Activated CD8-positive, alpha-beta memory T cell treated with anti-CD3 and anti-CD28 coated beads, Interleukin-2, amount 50 U/mL, for 24 hours (primary cell): ENCODE data around the gene TAF11L5.
"Not testable (repeated sequence)": the region's sequence is repeated elsewhere in the genome, so short reads cannot be mapped to it uniquely, and the experiment has no call there.

Experiments used
- DNase-seq: peaks from one replicate; pipeline ENCODE4 v3.0.0-alpha.2; 2020; ENCODE audit errors: extremely low read depth

TAF11L5 gene

DNA sequence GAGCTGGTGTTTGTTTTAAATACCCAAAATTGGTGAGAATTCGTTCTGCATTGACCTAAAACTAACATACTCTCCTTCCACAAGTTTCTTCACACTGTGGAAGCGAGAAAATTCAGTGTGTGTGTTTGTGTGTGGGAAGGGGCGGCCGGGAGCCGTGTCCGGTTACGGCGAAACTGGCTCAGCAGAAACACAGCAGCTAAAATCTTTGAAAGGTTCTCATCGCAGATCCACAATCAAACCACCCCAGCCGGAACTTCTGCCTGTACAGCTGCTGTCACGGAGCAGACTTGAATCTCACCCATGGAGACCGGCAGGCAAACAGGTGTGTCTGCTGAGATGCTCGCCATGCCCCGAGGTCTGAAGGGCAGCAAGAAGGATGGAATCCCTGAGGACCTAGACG lies at the start of gene TAF11L5:
TSS of gene TAF11L5 (plus strand) at position 301 of the 400 bp plus-strand sequence.
- DNase-seq: not testable (repeated sequence)

DNA sequence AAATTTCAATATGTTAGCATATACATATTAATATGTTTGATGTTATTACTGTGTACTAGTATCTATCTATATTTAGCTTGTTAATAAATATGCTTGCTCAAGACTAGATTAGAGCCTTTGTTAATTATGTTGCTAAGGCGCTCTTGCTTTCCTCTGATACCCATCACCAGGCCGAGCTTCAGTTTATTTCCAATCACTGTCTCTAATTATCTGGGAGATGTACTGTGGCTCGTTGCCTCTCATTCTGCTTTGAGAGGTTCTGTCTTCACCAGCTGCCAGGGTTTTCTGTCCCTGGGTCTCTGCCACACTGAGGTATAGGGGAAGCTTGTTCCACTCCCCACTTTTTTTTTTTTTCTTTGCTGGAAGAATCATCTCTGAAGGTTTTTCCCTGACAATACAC lies 48.0 kb upstream of the TAF11L5 start:
- no peak for DNase-seq

DNA sequence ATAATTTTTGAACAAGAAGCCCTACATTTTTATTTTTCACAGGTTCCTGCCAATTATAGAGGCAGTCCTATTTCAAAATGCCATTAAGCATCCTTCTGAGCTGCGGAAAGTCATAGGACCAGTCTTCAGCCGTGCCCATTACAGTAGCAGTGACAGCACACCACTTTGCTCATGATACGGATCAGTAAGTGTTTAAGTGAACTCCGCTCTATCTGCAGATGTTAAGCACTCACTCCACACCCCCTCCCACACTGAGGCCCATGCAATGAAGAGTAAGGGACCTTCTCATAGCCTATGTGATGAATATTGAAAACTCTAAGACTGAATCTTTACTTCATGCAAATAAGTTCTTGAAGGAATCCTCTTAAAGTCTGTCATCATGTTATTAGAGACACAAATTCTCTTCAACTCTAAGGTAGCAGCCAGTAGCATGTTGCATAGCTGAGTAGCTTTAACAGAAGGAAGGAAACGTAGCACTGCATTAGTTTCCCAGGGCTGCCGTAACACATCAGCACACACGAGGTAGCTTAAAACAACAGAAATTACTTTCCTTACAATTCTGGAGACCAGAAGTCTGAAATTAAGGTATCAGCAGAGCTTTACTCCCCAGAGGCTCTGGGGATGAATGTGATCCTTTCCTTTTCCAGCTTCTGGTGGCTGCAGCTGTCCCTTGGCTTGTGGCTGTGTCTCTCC lies 47.3 kb upstream of the TAF11L5 start:
- DNase-seq: no peak

DNA sequence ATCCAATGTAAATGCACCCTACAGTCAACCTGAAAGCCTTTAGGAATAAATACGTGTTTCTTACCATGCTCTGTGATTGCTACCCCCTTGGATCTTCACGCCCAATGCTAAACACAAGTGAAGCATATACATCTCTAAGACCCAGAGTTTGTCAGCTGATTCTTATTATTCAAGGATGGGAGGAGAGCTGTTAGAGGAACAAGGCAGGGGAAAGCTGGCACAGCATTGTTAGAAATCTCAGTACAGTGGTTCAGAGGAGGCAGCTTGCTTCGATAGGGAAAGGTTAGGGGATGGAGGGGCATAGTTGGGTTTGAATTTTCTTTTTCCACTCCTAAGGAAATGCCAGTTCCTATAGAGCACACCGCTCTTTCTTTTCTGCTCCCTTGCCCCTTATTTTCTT lies 43.7 kb upstream of the TAF11L5 start:
- DNase-seq: no peak

DNA sequence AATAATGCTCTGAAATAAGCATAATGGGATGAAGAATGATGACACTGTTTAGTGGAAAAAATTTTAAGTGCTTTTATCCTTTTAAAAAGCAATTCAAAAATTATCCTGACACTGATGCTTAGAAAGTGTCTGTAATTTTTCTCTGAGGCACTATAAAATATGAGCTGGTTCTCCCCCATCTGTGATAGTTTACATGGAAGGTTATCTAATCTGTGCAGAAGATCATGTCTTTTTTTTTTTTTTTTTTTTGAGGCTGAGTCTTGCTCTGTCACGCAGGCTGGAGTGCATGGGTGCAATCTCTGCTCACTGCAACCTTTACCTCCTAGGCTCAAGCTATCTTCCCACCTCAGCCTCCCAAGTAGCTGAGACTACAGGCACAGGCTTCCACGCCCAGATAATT lies 42.2 kb upstream of the TAF11L5 start:
- no peak for DNase-seq

DNA sequence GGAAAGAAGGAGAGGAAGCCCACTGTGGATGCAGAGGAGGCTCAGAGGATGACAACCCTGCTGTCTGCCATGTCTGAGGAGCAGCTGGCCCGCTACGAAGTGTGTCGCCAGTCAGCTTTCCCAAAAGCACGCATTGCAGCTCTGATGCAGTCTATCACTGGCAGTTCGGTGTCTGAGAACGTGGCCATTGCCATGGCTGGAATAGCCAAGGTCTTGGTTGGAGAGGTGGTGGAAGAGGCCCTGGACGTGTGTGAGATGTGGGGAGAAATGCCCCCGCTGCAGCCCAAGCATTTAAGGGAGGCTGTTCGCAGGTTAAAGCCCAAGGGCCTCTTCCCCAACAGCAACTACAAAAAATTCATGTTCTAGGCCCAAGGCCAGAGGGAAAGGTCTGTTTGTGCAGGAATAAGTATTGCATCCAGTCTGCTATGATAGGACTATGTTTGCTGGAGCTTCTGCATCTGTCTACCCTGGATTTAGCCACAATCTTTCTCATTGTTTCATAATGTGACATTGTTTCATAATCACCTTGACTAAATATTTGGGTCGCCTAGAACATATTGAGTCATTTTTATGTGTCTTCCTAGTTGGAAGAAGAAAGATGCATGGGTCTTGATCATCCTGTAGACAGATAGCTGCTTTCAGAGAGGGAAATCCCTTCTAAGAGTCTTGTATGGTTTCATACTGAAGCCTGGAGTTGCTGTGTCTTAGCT lies 38.4 kb upstream of the TAF11L5 start:
- DNase-seq: not testable (repeated sequence)

DNA sequence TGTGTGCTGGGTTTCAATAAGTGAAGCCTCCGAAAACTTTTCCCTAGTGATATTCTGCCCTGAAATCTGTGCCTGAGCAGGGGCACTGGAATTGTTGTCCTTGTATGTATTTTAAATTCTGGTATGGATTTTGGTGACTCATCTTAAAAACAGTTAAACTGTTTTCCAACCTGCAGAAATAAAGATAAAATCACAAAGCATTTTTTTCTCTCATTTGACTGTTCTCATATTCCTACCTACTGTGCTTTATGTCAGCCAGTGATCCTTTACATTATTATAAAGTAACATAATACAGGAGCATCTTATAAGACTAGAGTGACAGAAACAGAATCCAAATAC lies 37.9 kb upstream of the TAF11L5 start:
- DNase-seq: no peak

DNA sequence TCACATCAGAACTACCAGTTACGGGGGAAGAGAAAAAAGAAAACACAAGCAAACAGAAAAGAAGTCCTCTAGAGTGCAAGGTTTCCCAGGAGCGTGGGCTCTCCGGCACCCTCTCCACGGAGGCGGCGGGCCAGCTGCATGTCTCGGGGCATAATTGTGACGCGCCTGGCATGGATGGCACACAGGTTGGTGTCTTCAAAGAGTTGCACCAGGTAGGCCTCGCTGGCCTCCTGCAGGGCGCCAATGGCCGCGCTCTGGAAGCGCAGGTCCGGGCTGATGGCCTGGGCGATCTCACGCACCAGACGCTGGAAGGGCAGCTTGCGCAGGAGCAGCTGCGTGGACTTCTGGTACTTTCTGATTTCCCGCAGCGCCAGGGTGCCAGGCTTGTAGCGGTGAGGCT lies 33.8 kb upstream of the TAF11L5 start:
- not testable (repeated sequence) for DNase-seq

DNA sequence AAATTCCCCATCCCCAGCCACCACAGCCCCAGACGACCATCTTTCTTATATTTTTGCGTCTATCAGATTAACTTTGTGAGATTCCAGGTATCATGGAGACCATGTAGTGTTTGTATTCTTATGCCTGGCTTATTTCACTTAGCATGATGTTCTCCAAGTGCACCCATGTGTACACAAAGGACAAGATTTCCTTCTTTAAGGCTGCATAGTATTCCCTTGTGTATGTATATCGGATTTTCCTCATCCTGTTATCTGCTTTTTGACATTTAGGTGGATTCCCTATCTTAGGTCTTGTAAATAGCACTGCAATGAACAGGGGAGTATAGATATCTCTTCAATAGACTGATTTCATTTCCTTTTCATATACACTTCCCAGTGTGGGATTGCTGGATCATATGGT lies 32.3 kb upstream of the TAF11L5 start:
- DNase-seq: no peak

DNA sequence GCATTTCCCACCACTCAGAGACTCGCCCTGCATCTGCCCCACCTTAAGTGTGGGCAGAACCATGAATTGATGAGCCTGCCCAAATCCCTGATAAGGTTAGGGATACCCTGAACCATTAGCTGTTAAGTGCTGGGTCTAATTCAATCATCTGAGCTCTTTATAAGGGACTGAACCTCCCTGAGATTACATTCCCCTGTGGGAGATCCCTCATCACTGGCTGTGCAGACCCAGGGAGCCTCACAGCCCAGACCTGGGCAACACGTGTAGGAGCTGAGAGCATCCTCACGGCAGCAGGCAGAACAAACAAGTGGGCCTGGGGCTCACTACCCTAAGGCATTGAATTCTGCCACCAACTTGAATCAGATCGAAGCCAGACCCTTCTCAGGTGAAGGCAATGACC lies 27.6 kb upstream of the TAF11L5 start:
- DNase-seq: no peak

DNA sequence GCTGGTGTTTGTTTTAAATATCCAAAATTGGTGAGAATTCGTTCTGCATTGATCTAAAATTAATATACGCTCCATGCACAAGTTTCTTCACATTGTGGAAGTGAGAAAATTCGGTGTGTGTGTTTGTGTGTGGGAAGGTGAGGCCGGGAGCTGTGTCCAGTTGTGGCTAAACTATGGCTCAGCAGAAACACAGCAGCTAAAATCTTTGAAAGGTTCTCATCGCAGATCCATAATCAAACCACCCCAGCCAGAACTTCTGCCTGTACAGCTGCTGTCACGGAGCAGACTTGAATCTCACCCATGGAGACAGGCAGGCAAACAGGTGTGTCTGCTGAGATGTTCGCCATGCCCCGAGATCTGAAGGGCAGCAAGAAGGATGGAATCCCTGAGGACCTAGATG lies 27.1 kb upstream of the TAF11L5 start, which contains the start of gene TAF11L2:
TSS of gene TAF11L2 (plus strand) at position 301 of the 400 bp plus-strand sequence.
- DNase-seq: not testable (repeated sequence)

DNA sequence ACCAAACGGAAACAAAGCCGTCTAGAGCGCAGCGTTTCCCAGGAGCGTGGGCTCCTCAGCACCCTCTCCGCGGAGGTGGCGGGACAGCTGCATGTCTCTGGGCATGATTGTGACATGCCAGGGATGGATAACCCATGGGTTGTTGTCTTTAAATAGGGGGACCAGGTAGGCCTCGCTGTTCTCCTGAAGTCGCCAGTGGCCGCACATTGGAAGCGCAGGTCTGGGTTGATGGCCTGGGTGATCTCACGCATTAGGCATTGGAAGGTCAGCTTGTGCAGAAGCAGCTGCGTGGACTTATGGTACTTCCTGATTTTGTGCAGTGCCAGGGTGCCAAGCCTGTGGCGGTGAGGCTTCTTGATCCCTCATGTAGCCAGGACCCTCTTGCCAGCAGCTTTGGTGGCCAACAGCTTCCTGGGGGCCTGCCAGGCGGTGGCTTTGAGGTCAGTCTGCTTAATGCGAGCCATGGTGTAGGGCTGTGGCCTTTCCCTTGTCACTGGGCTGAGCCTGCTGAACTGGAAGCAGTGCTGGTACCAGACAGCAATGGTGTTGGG lies 13.2 kb upstream of the TAF11L5 start:
- DNase-seq: no peak

DNA sequence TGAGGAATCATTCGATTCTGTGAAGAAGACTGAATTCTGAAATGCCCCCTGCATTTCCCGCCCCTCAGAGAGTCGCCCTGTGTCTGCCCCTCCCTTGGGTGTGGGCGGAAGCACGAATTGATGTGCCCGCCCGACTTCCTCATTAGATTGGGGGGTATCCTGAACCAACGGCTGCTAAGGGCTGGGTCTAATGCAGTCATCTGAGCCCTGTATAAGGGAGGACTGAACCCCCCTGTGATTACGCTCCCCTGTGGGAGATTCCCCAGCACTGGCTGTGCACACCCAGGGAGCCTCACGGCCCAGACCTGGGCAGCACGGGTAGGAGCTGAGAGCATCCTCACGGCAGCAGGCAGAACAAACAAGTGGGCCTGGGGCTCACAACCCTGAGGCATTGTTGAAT lies 7.5 kb upstream of the TAF11L5 start:
- DNase-seq: not testable (repeated sequence)

DNA sequence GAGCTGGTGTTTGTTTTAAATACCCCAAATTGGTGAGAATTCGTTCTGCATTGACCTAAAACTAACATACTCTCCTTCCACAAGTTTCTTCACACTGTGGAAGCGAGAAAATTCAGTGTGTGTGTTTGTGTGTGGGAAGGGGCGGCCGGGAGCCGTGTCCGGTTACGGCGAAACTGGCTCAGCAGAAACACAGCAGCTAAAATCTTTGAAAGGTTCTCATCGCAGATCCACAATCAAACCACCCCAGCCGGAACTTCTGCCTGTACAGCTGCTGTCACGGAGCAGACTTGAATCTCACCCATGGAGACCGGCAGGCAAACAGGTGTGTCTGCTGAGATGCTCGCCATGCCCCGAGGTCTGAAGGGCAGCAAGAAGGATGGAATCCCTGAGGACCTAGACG lies 7.0 kb upstream of the TAF11L5 start, which contains the start of gene TAF11L3:
TSS of gene TAF11L3 (plus strand) at position 301 of the 400 bp plus-strand sequence.
- DNase-seq: not testable (repeated sequence)

DNA sequence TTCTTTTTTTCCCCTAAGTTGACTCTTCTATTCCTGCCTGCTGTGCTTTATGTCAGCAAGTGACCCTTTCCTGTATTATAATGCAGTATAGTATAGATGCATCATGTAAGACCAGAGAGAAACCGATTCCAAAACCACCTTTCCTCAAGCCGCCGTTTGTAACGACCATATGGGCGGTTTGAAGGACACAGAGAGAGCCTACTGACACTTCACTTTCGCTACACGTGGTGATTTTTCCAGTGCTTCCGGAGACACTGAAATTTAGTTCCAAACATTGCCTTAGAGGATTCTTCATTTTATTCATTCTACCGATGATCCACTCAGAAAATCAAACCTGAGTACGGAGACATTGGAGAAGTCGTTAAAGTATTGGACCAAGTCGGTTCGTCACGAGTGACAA lies 5.5 kb upstream of the TAF11L5 start:
- DNase-seq: not testable (repeated sequence)

DNA sequence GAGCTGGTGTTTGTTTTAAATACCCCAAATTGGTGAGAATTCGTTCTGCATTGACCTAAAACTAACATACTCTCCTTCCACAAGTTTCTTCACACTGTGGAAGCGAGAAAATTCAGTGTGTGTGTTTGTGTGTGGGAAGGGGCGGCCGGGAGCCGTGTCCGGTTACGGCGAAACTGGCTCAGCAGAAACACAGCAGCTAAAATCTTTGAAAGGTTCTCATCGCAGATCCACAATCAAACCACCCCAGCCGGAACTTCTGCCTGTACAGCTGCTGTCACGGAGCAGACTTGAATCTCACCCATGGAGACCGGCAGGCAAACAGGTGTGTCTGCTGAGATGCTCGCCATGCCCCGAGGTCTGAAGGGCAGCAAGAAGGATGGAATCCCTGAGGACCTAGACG lies 3.5 kb upstream of the TAF11L5 start, which contains the start of gene TAF11L4:
TSS of gene TAF11L4 (plus strand) at position 301 of the 400 bp plus-strand sequence.
- DNase-seq: not testable (repeated sequence)

DNA sequence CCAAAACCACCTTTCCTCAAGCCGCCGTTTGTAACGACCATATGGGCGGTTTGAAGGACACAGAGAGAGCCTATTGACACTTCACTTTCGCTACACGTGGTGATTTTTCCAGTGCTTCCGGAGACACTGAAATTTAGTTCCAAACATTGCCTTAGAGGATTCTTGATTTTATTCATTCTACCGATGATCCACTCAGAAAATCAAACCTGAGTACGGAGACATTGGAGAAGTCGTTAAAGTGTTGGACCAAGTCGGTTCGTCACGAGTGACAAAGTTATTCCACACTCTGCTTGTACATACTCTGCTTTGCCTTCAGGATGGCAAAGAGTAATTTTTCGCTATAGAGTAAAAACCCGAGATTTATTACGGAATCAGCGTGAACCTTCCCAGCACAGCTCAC lies 1.5 kb downstream of the TAF11L5 start:
- not testable (repeated sequence) for DNase-seq

DNA sequence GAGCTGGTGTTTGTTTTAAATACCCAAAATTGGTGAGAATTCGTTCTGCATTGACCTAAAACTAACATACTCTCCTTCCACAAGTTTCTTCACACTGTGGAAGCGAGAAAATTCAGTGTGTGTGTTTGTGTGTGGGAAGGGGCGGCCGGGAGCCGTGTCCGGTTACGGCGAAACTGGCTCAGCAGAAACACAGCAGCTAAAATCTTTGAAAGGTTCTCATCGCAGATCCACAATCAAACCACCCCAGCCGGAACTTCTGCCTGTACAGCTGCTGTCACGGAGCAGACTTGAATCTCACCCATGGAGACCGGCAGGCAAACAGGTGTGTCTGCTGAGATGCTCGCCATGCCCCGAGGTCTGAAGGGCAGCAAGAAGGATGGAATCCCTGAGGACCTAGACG lies 3.3 kb downstream of the TAF11L5 start, which contains the start of gene TAF11L6:
TSS of gene TAF11L6 (plus strand) at position 301 of the 400 bp plus-strand sequence.
- not testable (repeated sequence) for DNase-seq
